Tibial artery (tissue), 4 donors: Measurements from ENCODE around the gene TDO2.

Experiments
- DNase-seq, 2 donors: peaks; one replicate each; pipeline ENCODE4 v3.0.0-alpha.2; 2019
- H3K27ac ChIP-seq, 2 donors: fragments of 200-600 bp; sonication (generic) in 1 of 2; 1 replicate in 1 of 2; 2 replicates in 1 of 2; pipeline ENCODE4 v1.5.1; 2018 to 2019; ENCODE audit warnings: mild to moderate bottlenecking in 1 of 2
- H3K27me3 ChIP-seq, 2 donors: fragments of 200-600 bp; sonication (generic) in 1 of 2; one replicate each; pipeline versions ENCODE4 v1.5.1 to v1.6.0; 2016 to 2019
- H3K36me3 ChIP-seq, 3 donors: fragments of 200-600 bp; sonication (generic) in 2 of 3; one replicate each; pipeline ENCODE4 v1.5.1; 2016 to 2019; ENCODE audit warnings: mild to moderate bottlenecking in 2 of 3
- H3K4me1 ChIP-seq, 4 donors: fragments of 200-600 bp; sonication (generic) in 2 of 4; 1 replicate in 3 of 4; 2 replicates in 1 of 4; pipeline ENCODE4 v1.5.1; 2016 to 2019
- H3K4me3 ChIP-seq, 2 donors: fragments of 200-600 bp; sonication (generic) in 1 of 2; 1 replicate in 1 of 2; 2 replicates in 1 of 2; pipeline ENCODE4 v1.5.1; 2018 to 2019; ENCODE audit warnings: mild to moderate bottlenecking in 2 of 2
- H3K9me3 ChIP-seq, 3 donors: fragments of 200-600 bp; sonication (generic) in 1 of 3; one replicate each; pipeline ENCODE4 v1.5.1; 2016 to 2019
- intact Hi-C: fragments of 100-400 bp; cut with DNase I; formaldehyde crosslinking; loops from one replicate; pipeline ENCODE4 v1.15.0; 2023; ENCODE audit warnings: low total_unique reads
- TF ChIP-seq, protein P1 (sequence below), 2 experiments: fragments of 200-600 bp in 1 of 2; fragments of 450-650 bp in 1 of 2; IDR thresholded peaks; one replicate each; pipeline ENCODE4 v1.5.1; 2017 to 2019; ENCODE audit warnings: antibody characterized with exemption in 2 of 2, mild to moderate bottlenecking in 1 of 2, moderate library complexity in 1 of 2

The TDO2 gene

DNA sequence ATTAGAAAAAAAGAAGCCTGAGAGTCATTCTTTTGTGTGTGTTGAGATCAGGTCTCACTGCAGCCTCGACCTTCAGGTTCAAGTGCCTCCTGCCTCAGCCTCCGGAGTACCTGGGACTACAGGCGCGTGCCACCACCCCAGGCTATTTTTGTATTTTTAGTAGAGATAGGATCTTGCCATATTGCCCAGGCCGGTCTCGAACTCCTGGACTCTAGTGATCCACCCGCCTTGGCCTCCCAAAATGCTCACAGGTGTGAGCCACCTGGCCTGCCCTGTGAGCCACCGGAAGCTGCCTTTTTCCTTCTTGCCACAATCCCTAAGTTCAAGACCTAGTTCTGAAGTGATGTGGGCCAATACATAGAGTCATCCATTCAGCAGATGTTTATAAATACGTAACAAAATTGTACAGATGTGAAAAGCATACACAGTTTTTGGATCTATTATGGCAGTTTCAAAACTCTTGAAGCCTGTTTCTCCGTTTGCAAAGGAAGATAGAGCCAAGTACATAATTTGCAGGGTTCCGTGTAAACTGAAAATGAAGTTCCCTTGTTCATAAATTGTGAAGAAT lies 50.7 kb downstream of the TDO2 start:
- Histone ChIP-seq H3K27ac (peak overlapping the region; percentile 94 to 100), H3K36me3 (no peaks in the 10 kb centered on the region), H3K9me3 (no peaks in the 10 kb centered on the region), H3K27me3 (no peaks in the 10 kb centered on the region), H3K4me3 (peak overlapping the region; percentile 92), H3K4me1 (peaks cover 0 to 13% (median 5%) of the 10 kb centered on the region in 4 donors)
- intact Hi-C loops = loop anchor here (5.0 to 10.0 kb wide), 3 partner anchors 142 to 549 kb away; no protein-coding TSS in a partner anchor
- no peak for DNase-seq
- TF ChIP-seq, protein P1, sequence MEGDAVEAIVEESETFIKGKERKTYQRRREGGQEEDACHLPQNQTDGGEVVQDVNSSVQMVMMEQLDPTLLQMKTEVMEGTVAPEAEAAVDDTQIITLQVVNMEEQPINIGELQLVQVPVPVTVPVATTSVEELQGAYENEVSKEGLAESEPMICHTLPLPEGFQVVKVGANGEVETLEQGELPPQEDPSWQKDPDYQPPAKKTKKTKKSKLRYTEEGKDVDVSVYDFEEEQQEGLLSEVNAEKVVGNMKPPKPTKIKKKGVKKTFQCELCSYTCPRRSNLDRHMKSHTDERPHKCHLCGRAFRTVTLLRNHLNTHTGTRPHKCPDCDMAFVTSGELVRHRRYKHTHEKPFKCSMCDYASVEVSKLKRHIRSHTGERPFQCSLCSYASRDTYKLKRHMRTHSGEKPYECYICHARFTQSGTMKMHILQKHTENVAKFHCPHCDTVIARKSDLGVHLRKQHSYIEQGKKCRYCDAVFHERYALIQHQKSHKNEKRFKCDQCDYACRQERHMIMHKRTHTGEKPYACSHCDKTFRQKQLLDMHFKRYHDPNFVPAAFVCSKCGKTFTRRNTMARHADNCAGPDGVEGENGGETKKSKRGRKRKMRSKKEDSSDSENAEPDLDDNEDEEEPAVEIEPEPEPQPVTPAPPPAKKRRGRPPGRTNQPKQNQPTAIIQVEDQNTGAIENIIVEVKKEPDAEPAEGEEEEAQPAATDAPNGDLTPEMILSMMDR (IDR thresholded peaks at IDR 0.05) = no peak

DNA sequence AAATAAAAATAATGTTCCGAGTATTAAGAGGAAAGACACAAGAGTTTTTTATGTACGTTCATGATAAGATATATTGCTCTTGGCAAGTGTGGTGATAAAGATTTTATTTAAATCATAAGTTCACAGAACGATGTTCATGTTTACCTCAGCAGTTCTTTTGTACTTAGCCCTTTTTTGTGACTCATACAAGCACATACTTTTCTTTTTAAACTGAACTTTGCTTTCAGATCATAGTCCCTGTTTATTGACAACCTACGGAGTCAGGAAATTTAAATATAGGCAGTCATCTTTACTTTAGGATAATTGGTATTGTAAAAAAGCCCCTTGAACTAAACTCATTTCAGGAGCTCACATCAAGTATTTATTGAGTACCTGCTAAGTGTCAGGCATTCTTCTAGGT lies 51.4 kb downstream of the TDO2 start:
- H3K4me1 ChIP-seq = peaks cover 0 to 13% (median 5%) of the 10 kb centered on the region in 4 donors
- no peak for DNase-seq
- H3K4me3 ChIP-seq = no peak overlapping the region
- TF ChIP-seq, protein P1 (IDR thresholded peaks at IDR 0.05) = no peak
- no peak overlapping the region for H3K27ac ChIP-seq
- intact Hi-C loops = loop anchor here (5.0 to 10.0 kb wide), 3 partner anchors 143 to 550 kb away; no protein-coding TSS in a partner anchor
- H3K9me3 ChIP-seq = no peaks in the 10 kb centered on the region
- no peaks in the 10 kb centered on the region for H3K36me3 ChIP-seq
- H3K27me3 ChIP-seq = no peaks in the 10 kb centered on the region

DNA sequence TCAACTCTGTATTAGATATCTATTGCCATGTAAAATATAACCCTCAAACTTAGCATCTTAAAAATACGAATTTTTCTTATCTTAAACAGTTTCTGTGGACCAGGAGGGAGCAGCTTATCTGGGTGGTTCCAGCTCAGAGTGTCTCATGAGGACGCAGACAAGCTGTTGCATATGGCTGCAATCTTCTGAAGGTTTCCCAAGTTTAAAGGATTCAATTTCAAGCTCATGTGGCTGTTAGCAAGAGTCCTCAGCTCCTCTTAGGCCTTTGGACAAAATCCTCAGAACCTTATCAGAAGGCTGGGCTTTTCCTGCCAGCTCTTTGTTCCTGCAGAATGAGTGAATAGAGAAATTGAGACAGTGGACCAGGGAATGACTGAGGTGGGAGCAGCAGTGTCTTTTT lies 53.0 kb downstream of the TDO2 start:
- no peak for DNase-seq
- intact Hi-C loops = loop anchor here (10.0 kb wide), 1 partner anchor 552 kb away; no protein-coding TSS in a partner anchor
- no peak overlapping the region for H3K4me3 ChIP-seq

DNA sequence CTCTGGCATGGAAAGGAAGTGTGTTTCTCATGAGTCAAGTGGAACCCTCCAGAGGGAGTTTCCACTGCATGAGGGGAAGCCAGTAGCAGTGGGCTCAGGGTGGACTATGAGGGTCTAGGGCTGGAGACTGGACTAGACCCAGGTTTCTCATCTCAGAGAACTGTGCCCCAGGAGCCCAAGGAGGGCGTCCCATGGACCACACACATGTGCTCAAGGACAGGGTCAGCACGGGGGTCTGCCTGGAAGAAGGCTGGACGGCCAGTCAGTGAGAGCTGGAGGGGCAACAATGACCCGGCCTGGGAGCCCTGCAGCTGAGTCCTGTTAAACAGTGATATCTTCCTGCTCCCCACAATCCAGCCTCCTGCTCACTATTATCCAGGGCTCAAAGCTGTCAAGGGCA lies 55.9 kb downstream of the TDO2 start:
- intact Hi-C loops = loop anchor here (10.0 kb wide), 1 partner anchor 555 kb away; no protein-coding TSS in a partner anchor
- no peaks in the 10 kb centered on the region for H3K4me1 ChIP-seq
- H3K4me3 ChIP-seq = no peak overlapping the region
- H3K36me3 ChIP-seq = no peaks in the 10 kb centered on the region
- no peak overlapping the region for H3K27ac ChIP-seq
- TF ChIP-seq, protein P1 (IDR thresholded peaks at IDR 0.05) = no peak
- no peak for DNase-seq
- no peaks in the 10 kb centered on the region for H3K9me3 ChIP-seq
- H3K27me3 ChIP-seq = no peaks in the 10 kb centered on the region

More for the DNA sequence above, 53.0 kb downstream of the TDO2 start:
- H3K9me3 ChIP-seq = no peaks in the 10 kb centered on the region
- H3K36me3 ChIP-seq = no peaks in the 10 kb centered on the region
- H3K27me3 ChIP-seq = no peaks in the 10 kb centered on the region
- peaks cover 0 to 13% (median 5%) of the 10 kb centered on the region in 4 donors for H3K4me1 ChIP-seq
- TF ChIP-seq, protein P1 (IDR thresholded peaks at IDR 0.05) = no peak
- H3K27ac ChIP-seq = no peak overlapping the region

DNA sequence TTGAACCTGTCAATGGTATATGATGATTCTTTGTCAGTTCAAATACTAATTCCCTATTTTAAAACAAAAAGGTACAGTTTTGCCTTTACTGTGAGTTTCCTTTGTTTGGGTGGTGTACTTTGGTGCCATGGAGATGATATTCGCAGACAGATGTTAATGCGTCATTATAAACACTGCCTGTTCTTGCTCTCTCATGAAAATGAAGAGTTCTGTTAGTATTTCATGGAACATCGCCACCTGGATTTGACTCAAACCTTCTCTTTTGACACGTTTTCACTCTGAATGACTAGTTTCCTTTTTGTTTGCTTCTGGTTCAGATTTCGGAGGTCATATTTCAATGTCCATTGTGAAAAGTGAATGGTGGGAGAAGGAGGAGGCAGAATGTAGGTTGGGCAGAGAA lies 57.0 kb downstream of the TDO2 start:
- no peak overlapping the region for H3K4me3 ChIP-seq
- H3K36me3 ChIP-seq = no peaks in the 10 kb centered on the region
- no peaks in the 10 kb centered on the region for H3K27me3 ChIP-seq
- no peaks in the 10 kb centered on the region for H3K4me1 ChIP-seq
- no peaks in the 10 kb centered on the region for H3K9me3 ChIP-seq
- DNase-seq = no peak
- H3K27ac ChIP-seq = no peak overlapping the region
- intact Hi-C loops = no loop called here
- TF ChIP-seq, protein P1 (IDR thresholded peaks at IDR 0.05) = no peak
